ENCODE results near the gene CMTM5.
A peak's percentile ranks its signal among the peaks of the same experiment; 100 is the strongest.

CMTM5 gene

DNA sequence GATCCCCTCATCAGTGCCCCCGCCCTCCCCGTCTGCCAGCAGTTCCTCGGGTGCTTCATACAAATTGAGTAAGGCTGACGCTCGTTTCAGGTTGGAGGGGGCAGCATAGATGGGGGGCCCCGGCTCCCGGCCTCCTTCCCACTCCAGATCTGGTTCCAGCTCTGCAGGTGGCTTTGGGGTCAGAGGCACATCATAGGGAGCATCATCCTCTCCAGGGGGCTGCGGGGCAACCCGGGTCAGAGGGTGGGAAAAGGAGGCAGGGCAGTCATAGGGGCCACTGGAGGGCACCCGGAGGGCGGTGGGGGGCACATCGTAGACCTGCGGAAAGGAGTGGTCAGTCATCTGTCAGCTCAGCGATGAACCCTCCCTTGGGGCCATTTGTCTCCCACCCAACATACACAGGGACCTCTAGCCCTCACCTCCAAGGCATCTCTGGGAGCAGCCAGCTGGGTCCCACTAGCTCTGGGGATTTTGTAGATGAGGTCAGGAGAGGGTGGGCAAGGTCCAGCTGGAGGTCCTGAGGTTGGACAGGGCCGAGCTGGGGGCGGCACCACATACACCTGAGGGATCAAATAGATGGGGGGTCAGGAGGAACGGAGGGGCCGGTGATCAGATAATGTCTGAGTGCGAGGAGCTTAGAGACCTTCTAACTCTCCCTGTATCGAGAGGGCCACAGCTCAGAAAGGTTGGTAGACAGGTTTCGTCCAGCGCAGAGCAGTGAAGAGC, 17.0 kb upstream of the CMTM5 start:
- TF ChIP-seq, protein P1, sequence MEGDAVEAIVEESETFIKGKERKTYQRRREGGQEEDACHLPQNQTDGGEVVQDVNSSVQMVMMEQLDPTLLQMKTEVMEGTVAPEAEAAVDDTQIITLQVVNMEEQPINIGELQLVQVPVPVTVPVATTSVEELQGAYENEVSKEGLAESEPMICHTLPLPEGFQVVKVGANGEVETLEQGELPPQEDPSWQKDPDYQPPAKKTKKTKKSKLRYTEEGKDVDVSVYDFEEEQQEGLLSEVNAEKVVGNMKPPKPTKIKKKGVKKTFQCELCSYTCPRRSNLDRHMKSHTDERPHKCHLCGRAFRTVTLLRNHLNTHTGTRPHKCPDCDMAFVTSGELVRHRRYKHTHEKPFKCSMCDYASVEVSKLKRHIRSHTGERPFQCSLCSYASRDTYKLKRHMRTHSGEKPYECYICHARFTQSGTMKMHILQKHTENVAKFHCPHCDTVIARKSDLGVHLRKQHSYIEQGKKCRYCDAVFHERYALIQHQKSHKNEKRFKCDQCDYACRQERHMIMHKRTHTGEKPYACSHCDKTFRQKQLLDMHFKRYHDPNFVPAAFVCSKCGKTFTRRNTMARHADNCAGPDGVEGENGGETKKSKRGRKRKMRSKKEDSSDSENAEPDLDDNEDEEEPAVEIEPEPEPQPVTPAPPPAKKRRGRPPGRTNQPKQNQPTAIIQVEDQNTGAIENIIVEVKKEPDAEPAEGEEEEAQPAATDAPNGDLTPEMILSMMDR (IDR thresholded peaks at IDR 0.05) = no peak
- DNase-seq = no peak
- Histone ChIP-seq H3K36me3 (peaks cover 9 to 54% (median 10%) of the 10 kb centered on the region in 3 donors), H3K27ac (no peak overlapping the region), H3K4me1 (peaks cover 0 to 45% (median 16%) of the 10 kb centered on the region in 4 donors), H3K9me3 (no peaks in the 10 kb centered on the region), H3K4me3 (no peak overlapping the region), H3K27me3 (no peaks in the 10 kb centered on the region)
- intact Hi-C loops (cut with DNase I; ENCODE audit: low total_unique reads) = no loop called here

DNA sequence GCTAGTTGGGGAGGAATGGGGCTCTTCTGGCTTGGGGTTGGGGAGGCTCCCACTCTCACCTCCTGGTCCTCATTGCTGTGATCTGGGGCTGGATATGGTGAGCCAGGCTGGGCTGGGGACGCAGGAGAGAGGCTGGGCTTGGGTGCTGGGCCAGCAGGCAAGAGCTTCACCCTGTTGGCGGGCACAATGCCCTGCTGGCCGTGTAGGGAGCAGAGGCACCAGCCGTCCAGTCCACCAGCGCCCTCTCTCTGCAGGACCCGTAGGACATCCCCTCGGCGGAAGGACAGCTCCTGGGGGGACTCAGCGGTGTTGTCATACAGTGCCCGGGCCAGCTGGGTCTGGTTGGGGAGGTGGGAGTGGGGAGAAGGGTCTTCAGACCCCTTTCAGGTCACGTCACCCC, 16.4 kb upstream of the CMTM5 start:
- Histone ChIP-seq H3K27ac (no peak overlapping the region), H3K36me3 (peaks cover 9 to 54% (median 10%) of the 10 kb centered on the region in 3 donors), H3K27me3 (no peaks in the 10 kb centered on the region), H3K4me1 (peaks cover 0 to 49% (median 16%) of the 10 kb centered on the region in 4 donors), H3K9me3 (no peaks in the 10 kb centered on the region), H3K4me3 (no peak overlapping the region)
- TF ChIP-seq, protein P1 (IDR thresholded peaks at IDR 0.05) = no peak
- intact Hi-C loops (cut with DNase I; ENCODE audit: low total_unique reads) = no loop called here
- DNase-seq = no peak

DNA sequence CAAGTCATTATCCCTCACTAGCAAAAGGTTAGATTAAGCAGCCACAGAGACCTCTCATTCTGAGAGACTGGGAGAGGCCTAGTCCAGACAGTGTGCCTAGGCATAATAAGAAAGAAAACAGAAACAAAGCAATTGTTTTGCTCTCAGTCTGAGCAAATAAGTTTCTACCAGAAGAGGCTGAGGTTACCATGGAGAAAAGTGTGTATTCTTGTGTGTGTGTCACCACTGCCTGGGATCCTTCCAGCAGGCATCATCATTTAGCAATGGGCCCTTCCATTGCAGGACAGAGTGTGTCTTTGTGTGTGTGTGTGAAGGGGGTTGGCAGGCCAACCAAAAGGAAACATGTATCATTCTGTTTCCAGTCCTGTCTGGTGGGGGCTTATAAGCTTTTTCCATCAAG, 15.5 kb upstream of the CMTM5 start:
- Histone ChIP-seq H3K9me3 (no peaks in the 10 kb centered on the region), H3K4me1 (peaks cover 0 to 52% (median 16%) of the 10 kb centered on the region in 4 donors), H3K36me3 (peaks cover 9 to 46% (median 10%) of the 10 kb centered on the region in 3 donors), H3K27ac (no peak overlapping the region), H3K4me3 (no peak overlapping the region), H3K27me3 (no peaks in the 10 kb centered on the region)
- TF ChIP-seq, protein P1 (IDR thresholded peaks at IDR 0.05) = no peak
- DNase-seq = peak in 1 of 2 donors; percentile 53
- intact Hi-C loops (cut with DNase I; ENCODE audit: low total_unique reads) = no loop called here

DNA sequence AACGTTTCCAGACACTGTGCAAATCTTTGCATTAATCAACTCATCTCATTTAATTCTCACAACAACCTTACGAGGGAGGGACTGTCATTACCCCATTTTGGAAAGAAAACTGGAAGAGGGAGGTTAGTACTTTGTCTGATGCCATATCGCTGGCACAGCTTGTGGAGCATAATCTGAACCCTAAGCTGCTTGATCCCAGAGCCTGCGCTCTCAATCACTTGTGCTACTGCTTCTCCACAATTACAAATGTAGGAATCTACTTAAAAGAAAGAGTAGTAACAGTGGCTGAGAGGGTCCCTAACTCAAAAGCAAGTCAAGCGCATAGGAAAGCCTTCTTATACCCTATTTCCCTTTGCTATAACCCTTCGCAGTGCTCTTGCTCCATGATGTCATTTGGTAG, 15.1 kb upstream of the CMTM5 start:
- no peak for DNase-seq
- no peaks in the 10 kb centered on the region for H3K27me3 ChIP-seq
- H3K36me3 ChIP-seq = peaks cover 9 to 42% (median 10%) of the 10 kb centered on the region in 3 donors
- TF ChIP-seq, protein P1 (IDR thresholded peaks at IDR 0.05) = no peak
- no peaks in the 10 kb centered on the region for H3K9me3 ChIP-seq
- peaks cover 0 to 56% (median 18%) of the 10 kb centered on the region in 4 donors for H3K4me1 ChIP-seq
- no peak overlapping the region for H3K4me3 ChIP-seq
- H3K27ac ChIP-seq = peak overlapping the region in 1 of 2 donors; percentile 6
- intact Hi-C loops (cut with DNase I; ENCODE audit: low total_unique reads) = no loop called here

DNA sequence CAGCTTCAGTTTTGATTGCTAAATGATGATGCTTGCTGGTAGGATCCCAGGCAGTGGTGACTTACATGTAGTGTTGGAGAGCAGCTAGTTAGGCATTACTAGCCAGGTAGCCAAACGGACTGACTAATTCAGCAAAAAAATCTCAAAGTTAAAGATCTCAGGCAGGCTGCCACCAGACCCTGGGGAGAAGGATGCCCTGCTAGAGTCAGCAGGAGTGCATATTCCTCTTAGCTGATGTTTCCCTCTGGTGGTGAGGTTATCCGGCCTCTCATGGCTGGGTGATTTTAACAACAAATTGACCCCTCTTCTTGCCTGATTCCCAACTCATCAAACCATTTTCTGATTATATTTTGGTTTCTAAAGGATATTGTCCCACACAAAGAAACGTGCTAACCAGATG, 14.6 kb upstream of the CMTM5 start:
- Histone ChIP-seq H3K9me3 (no peaks in the 10 kb centered on the region), H3K36me3 (peaks cover 9 to 38% (median 10%) of the 10 kb centered on the region in 3 donors), H3K27ac (peak overlapping the region in 1 of 2 donors; percentile 6), H3K4me3 (no peak overlapping the region), H3K4me1 (peaks cover 0 to 60% (median 21%) of the 10 kb centered on the region in 4 donors), H3K27me3 (no peaks in the 10 kb centered on the region)
- no peak for DNase-seq
- intact Hi-C loops (cut with DNase I; ENCODE audit: low total_unique reads) = no loop called here
- TF ChIP-seq, protein P1 (IDR thresholded peaks at IDR 0.05) = no peak
